ENCODE measurements around the gene SMIM43. TPM values are rescaled to one million over a fixed set of nuclear protein-coding genes. Genes with fewer than 3 reads are reported as not detected.
"Not testable (repeated sequence)": the region's sequence is repeated elsewhere in the genome, so short reads cannot be mapped to it uniquely, and the experiment has no call there.

SMIM43 gene
- total RNA-seq, 2 experiments from 2014 or later: not detected

DNA sequence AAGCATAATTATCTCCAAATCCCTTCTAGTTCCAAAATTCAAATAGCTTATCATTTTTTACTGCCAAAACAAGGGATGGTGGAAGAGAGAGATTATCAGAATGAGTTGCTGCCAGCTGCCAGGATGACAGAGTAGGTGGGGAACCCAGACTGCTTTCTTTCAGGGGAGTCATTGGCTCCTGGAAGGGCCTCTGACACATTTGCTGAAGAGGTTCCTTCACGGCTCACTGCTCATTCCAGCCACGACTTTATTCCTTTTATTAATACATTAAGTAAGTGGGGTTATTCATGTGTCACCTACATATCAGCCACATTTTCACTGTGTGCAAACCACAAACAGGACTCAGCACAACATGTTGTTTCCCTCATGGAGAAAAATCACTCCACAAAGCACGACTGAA, 12.7 kb upstream of the SMIM43 start:
- CTCF ChIA-PET: no interaction called here
- intact Hi-C loops (cut with micrococcal nuclease): no loop called here
- no peak overlapping the region for H3K27ac Mint-ChIP-seq
- no peak overlapping the region for H3K4me3 Mint-ChIP-seq
- peaks cover 10% of the 10 kb centered on the region for H3K27me3 Mint-ChIP-seq (ENCODE audit: low read depth)
- H3K9me3 Mint-ChIP-seq: no peaks in the 10 kb centered on the region
- no peaks in the 10 kb centered on the region for H3K4me1 Mint-ChIP-seq (ENCODE audit: low read depth)
- DNase-seq: no peak
- no peaks in the 10 kb centered on the region for H3K36me3 Mint-ChIP-seq (ENCODE audit: low read depth)

GRCh38 chr4:121776610-121777401, 11.8 kb upstream of the SMIM43 start:
- Mint-ChIP-seq H3K27me3 (ENCODE audit: low read depth) (peaks cover 10% of the 10 kb centered on the region), H3K27ac (no peak overlapping the region), H3K4me1 (ENCODE audit: low read depth) (no peaks in the 10 kb centered on the region), H3K9me3 (no peaks in the 10 kb centered on the region), H3K36me3 (ENCODE audit: low read depth) (no peaks in the 10 kb centered on the region), H3K4me3 (no peak overlapping the region)
- DNase-seq: no peak
- intact Hi-C loops (cut with micrococcal nuclease): no loop called here
- CTCF ChIA-PET: no interaction called here

- intact Hi-C loops (cut with micrococcal nuclease): no loop called here
- no peaks in the 10 kb centered on the region for H3K9me3 Mint-ChIP-seq
These were observed 8.9 kb upstream of the SMIM43 start for GRCh38 chr4:121773883-121774282.

DNA sequence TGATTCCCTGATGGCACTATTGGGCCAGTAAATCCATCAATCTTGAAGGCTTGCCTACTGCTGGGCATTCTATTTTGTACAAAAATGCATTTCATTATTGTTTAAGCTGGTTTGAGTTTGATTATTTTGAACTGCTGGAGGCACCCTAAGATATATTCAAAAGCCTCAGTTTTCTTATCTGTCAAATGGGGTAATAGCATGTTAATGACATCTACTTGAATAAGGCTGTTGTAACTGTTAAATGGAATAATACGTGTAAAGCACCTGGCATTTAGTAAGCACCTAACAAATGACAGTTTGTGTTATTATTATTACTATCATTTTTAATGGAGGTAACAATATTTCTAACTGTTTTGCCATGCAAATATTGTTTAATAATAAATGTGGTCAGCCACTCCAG, 6.9 kb upstream of the SMIM43 start:
- Mint-ChIP-seq H3K27me3 (ENCODE audit: low read depth) (peaks cover 14% of the 10 kb centered on the region), H3K9me3 (no peaks in the 10 kb centered on the region), H3K27ac (no peak overlapping the region), H3K36me3 (ENCODE audit: low read depth) (no peaks in the 10 kb centered on the region), H3K4me3 (no peak overlapping the region), H3K4me1 (ENCODE audit: low read depth) (no peaks in the 10 kb centered on the region)
- DNase-seq: no peak
- intact Hi-C loops (cut with micrococcal nuclease): no loop called here
- CTCF ChIA-PET: no interaction called here

More at GRCh38 chr4:121773883-121774282, 8.9 kb upstream of the SMIM43 start:
- DNase-seq: no peak
- Mint-ChIP-seq H3K27me3 (ENCODE audit: low read depth) (peaks cover 2% of the 10 kb centered on the region), H3K4me3 (no peak overlapping the region), H3K36me3 (ENCODE audit: low read depth) (no peaks in the 10 kb centered on the region), H3K27ac (no peak overlapping the region), H3K4me1 (ENCODE audit: low read depth) (no peaks in the 10 kb centered on the region)
- CTCF ChIA-PET: no interaction called here

GRCh38 chr4:121769341-121769740, 4.4 kb upstream of the SMIM43 start:
- intact Hi-C loops (cut with micrococcal nuclease): no loop called here
- no peaks in the 10 kb centered on the region for H3K36me3 Mint-ChIP-seq (ENCODE audit: low read depth)
- H3K4me1 Mint-ChIP-seq (ENCODE audit: low read depth): peaks cover 5% of the 10 kb centered on the region
- no peaks in the 10 kb centered on the region for H3K9me3 Mint-ChIP-seq
- no peak overlapping the region for H3K27ac Mint-ChIP-seq
- no peak for DNase-seq
- H3K4me3 Mint-ChIP-seq: no peak overlapping the region
- peaks cover 31% of the 10 kb centered on the region for H3K27me3 Mint-ChIP-seq (ENCODE audit: low read depth)
- CTCF ChIA-PET: no interaction called here

GRCh38 chr4:121767166-121767565, 2.2 kb upstream of the SMIM43 start:
- CTCF ChIA-PET: interaction anchor here (0.7 to 0.8 kb wide), 2 partner anchors 44 to 59 kb away, joined by 3 read pairs; no protein-coding TSS in a partner anchor
- Mint-ChIP-seq H3K4me3 (no peak overlapping the region), H3K36me3 (ENCODE audit: low read depth) (no peaks in the 10 kb centered on the region), H3K27ac (no peak overlapping the region), H3K9me3 (no peaks in the 10 kb centered on the region), H3K27me3 (ENCODE audit: low read depth) (peaks cover 51% of the 10 kb centered on the region), H3K4me1 (ENCODE audit: low read depth) (peaks cover 6% of the 10 kb centered on the region)
- DNase-seq: no peak
- intact Hi-C loops (cut with micrococcal nuclease): no loop called here

DNA sequence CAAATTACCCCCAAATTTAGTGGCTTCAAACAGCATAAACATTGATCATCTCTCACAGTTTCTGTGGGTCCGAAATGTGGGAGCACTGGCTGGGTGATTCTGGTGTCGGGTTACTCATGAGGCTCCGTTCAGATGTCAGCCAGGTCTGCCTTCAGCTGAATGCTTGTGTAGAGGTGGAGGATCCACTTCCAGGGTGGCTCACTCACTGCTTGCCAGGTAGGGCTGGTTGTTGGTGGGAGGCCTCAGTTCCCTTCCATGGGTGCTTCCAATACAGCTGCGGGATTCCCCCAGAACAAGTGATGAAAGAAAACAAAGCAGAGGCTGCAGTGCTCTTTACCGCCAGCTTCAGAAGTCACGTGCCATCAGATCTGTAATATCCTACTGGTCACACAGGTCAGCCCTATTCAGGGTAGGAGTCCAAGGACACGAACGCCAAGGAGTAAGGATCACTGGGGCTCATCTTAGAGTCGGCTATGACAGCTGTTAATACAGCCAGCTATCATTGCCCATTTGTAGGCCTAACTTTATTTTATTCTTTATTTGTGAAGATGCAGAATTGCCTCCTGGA, 1.1 kb upstream of the SMIM43 start:
- intact Hi-C loops (cut with micrococcal nuclease): no loop called here
- peaks cover 56% of the 10 kb centered on the region for H3K27me3 Mint-ChIP-seq (ENCODE audit: low read depth)
- CTCF ChIA-PET: interaction anchor here (0.6 to 0.8 kb wide), 3 partner anchors 45 to 144 kb away, joined by 3 to 4 read pairs (median 3); no protein-coding TSS in a partner anchor
- no peak for DNase-seq
- no peaks in the 10 kb centered on the region for H3K9me3 Mint-ChIP-seq
- H3K4me3 Mint-ChIP-seq: no peak overlapping the region
- H3K36me3 Mint-ChIP-seq (ENCODE audit: low read depth): no peaks in the 10 kb centered on the region
- no peak overlapping the region for H3K27ac Mint-ChIP-seq
- peaks cover 6% of the 10 kb centered on the region for H3K4me1 Mint-ChIP-seq (ENCODE audit: low read depth)

- CTCF ChIA-PET: interaction anchor here (0.5 to 0.7 kb wide), 3 partner anchors 96 to 218 kb away, joined by 3 to 4 read pairs (median 3); no protein-coding TSS in a partner anchor
- Mint-ChIP-seq H3K27ac (no peak overlapping the region), H3K36me3 (ENCODE audit: low read depth) (no peaks in the 10 kb centered on the region), H3K27me3 (ENCODE audit: low read depth) (peaks cover 58% of the 10 kb centered on the region), H3K4me3 (peak overlapping the region; percentile 56), H3K4me1 (ENCODE audit: low read depth) (peaks cover 6% of the 10 kb centered on the region), H3K9me3 (no peaks in the 10 kb centered on the region)
- intact Hi-C loops (cut with micrococcal nuclease): no loop called here
- no peak for DNase-seq
These were observed 373 bp upstream of the SMIM43 start for GRCh38 chr4:121765368-121765705.

DNA sequence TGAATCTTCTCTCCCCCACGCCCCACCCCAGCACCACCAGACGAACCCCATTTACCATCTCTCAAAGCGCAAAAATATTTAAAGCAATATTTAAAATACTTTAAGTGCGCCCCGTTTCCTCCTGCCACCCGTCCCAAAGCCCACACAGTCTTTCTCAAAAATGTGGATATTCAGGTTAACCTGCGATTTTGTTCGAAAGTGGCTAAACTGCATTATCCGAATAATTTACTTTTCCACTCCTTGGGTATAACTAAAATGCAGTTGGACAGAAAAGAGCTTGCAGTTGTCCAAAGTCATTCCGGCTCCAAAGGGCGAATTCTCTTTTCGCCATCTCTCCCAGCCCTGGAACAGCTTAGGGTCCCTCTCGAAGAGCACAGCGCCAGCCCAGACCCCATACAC, 662 bp downstream of the SMIM43 start:
- H3K4me1 Mint-ChIP-seq (ENCODE audit: low read depth): peaks cover 6% of the 10 kb centered on the region
- H3K27me3 Mint-ChIP-seq (ENCODE audit: low read depth): peaks cover 62% of the 10 kb centered on the region
- H3K4me3 Mint-ChIP-seq: peak overlapping the region; percentile 32
- no peak for DNase-seq
- H3K9me3 Mint-ChIP-seq: no peaks in the 10 kb centered on the region
- intact Hi-C loops (cut with micrococcal nuclease): no loop called here
- no peaks in the 10 kb centered on the region for H3K36me3 Mint-ChIP-seq (ENCODE audit: low read depth)
- no peak overlapping the region for H3K27ac Mint-ChIP-seq
- CTCF ChIA-PET: no interaction called here

- Mint-ChIP-seq H3K9me3 (no peaks in the 10 kb centered on the region), H3K36me3 (ENCODE audit: low read depth) (no peaks in the 10 kb centered on the region), H3K27me3 (ENCODE audit: low read depth) (peaks cover 43% of the 10 kb centered on the region), H3K4me3 (no peak overlapping the region), H3K27ac (no peak overlapping the region), H3K4me1 (ENCODE audit: low read depth) (peaks cover 4% of the 10 kb centered on the region)
- no peak for DNase-seq
- intact Hi-C loops (cut with micrococcal nuclease): no loop called here
- CTCF ChIA-PET: interaction anchor here (1.6 kb wide), 1 partner anchor 9 kb away, joined by 5 read pairs; no protein-coding TSS in a partner anchor
These were observed 4.8 kb downstream of the SMIM43 start for GRCh38 chr4:121760205-121760604.

- Mint-ChIP-seq H3K4me1 (ENCODE audit: low read depth) (peaks cover under 1% of the 10 kb centered on the region), H3K27ac (no peak overlapping the region), H3K9me3 (no peaks in the 10 kb centered on the region), H3K4me3 (no peak overlapping the region), H3K36me3 (ENCODE audit: low read depth) (no peaks in the 10 kb centered on the region), H3K27me3 (ENCODE audit: low read depth) (peaks cover 44% of the 10 kb centered on the region)
- DNase-seq: no peak
- intact Hi-C loops (cut with micrococcal nuclease): no loop called here
- CTCF ChIA-PET: interaction anchor here (0.5 to 1.6 kb wide), 2 partner anchors 8 to 30 kb away, joined by 4 to 5 read pairs; no protein-coding TSS in a partner anchor
These were observed 5.9 kb downstream of the SMIM43 start for GRCh38 chr4:121758925-121759568.

- H3K27me3 Mint-ChIP-seq (ENCODE audit: low read depth): peaks cover 39% of the 10 kb centered on the region
- CTCF ChIA-PET; H3K36me3 Mint-ChIP-seq (ENCODE audit: low read depth); DNase-seq; H3K4me3 Mint-ChIP-seq; H3K9me3 Mint-ChIP-seq; H3K27ac Mint-ChIP-seq; H3K4me1 Mint-ChIP-seq (ENCODE audit: low read depth); intact Hi-C loops (cut with micrococcal nuclease): not testable (repeated sequence)
These were observed 12.8 kb downstream of the SMIM43 start for GRCh38 chr4:121752142-121752541.
